Measurements from ENCODE around the gene WFDC1. TPM values are rescaled to one million over a fixed set of nuclear protein-coding genes. Genes with fewer than 3 reads are reported as not detected.

WFDC1 gene
- polyA plus RNA-seq, 1 experiment, result 19.9 TPM

- peaks cover 8% of the 10 kb centered on the region for H3K27me3 ChIP-seq (ENCODE audit: control insufficient read depth, insufficient read depth, low read length)
- no peaks in the 10 kb centered on the region; the same call in 1 of the 2 replicates for H3K9me3 ChIP-seq (ENCODE audit: control insufficient read depth, insufficient read depth, low read length)
- DNase-seq (ENCODE audit: low read depth, low spot score), result peak; percentile 50
- peak overlapping the region; percentile 87 for H3K27ac ChIP-seq (ENCODE audit: low read depth, low read length)
- no peak for TF ChIP-seq CTCF (IDR thresholded peaks at IDR 0.05; ENCODE audit: low read depth, low read length)
- ChIA-PET CTCF (interaction anchor here (0.7 kb wide), 2 partner anchors 26 to 220 kb away, joined by 3 read pairs; no protein-coding TSS in a partner anchor), POLR2A (interaction anchor here (0.7 to 1.2 kb wide), 2 partner anchors 17 to 56 kb away, joined by 4 to 8 read pairs; no protein-coding TSS in a partner anchor)
- H3K4me3 ChIP-seq (ENCODE audit: low read depth, low read length), result no peak overlapping the region
Measured at GRCh38 chr16:84303023-84303422, 8.3 kb downstream of the WFDC1 start.

DNA sequence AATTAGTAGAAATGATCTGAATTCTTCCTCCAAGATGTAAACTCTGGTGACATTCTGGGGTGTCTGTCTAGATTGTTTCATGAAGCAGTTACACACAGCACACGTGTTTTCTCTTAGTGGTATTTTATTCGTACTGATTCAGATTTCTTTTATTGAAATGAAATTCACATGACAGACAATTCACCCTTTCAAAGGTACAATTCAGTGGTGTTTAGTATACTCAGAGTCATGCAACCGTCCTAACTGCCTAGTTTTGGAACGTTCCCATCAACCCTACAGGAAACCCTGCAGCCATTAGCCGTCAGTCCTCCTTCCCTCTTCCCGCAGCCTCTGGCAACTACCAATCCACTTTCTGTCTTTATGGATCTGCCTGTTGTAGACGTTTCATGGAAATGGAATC is 8.8 kb downstream of the WFDC1 start:
- POLR2A ChIA-PET, result interaction anchor here (0.7 to 1.2 kb wide), 2 partner anchors 17 to 55 kb away, joined by 4 to 8 read pairs; no protein-coding TSS in a partner anchor
- Histone ChIP-seq H3K4me3 (ENCODE audit: low read depth, low read length) (no peak overlapping the region), H3K27ac (ENCODE audit: low read depth, low read length) (peak overlapping the region; percentile 53), H3K27me3 (ENCODE audit: control insufficient read depth, insufficient read depth, low read length) (peaks cover 6% of the 10 kb centered on the region), H3K9me3 (ENCODE audit: control insufficient read depth, insufficient read depth, low read length) (no peaks in the 10 kb centered on the region; the same call in 1 of the 2 replicates)
- TF ChIP-seq CTCF (IDR thresholded peaks at IDR 0.05; ENCODE audit: low read depth, low read length), result no peak
- CTCF ChIA-PET, result interaction anchor here (0.7 to 2.5 kb wide), 4 partner anchors 26 to 219 kb away, joined by 3 to 10 read pairs (median 5); partner anchors contain the start of gene TAF1C
- DNase-seq (ENCODE audit: low read depth, low spot score), result no peak

DNA sequence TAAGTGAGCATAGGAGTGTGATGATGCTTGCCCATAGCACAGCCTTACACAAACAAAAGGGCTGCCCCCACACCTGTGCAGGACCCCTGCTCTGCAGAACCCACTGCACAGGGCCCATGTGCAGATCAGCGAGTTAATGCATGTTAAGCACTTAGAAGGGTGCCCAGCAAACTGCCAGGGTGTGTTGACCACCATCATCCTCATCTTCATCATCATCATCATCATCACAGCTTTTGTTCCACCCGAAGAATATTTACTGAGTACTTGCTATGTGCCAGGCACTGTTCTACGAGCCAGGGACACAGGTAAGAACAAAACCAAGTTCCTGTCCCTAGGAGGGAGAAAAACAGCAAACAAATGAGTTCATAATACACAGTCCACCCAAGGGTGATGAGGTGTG is 11.9 kb downstream of the WFDC1 start:
- ChIA-PET CTCF (interaction anchor here (0.6 to 6.1 kb wide), 6 partner anchors 16 to 380 kb away, joined by 3 to 86 read pairs (median 17); partner anchors contain the start of gene TAF1C), POLR2A (no interaction called here)
- DNase-seq (ENCODE audit: low read depth, low spot score), result no peak
- Histone ChIP-seq H3K27ac (ENCODE audit: low read depth, low read length) (no peak overlapping the region), H3K4me3 (ENCODE audit: low read depth, low read length) (no peak overlapping the region), H3K9me3 (ENCODE audit: control insufficient read depth, insufficient read depth, low read length) (no peaks in the 10 kb centered on the region; the same call in 1 of the 2 replicates), H3K27me3 (ENCODE audit: control insufficient read depth, insufficient read depth, low read length) (peaks cover 5% of the 10 kb centered on the region)
- no peak for TF ChIP-seq CTCF (IDR thresholded peaks at IDR 0.05; ENCODE audit: low read depth, low read length)

- H3K27me3 ChIP-seq (ENCODE audit: control insufficient read depth, insufficient read depth, low read length), result peaks cover 5% of the 10 kb centered on the region
- DNase-seq (ENCODE audit: low read depth, low spot score), result no peak
- POLR2A ChIA-PET, result no interaction called here
Measured at GRCh38 chr16:84307209-84307954, 12.7 kb downstream of the WFDC1 start.

More at GRCh38 chr16:84307209-84307954, 12.7 kb downstream of the WFDC1 start:
- H3K27ac ChIP-seq (ENCODE audit: low read depth, low read length), result no peak overlapping the region
- CTCF ChIA-PET, result interaction anchor here (0.5 to 6.1 kb wide), 12 partner anchors 15 to 372 kb away, joined by 3 to 86 read pairs (median 7); partner anchors contain the start of gene TAF1C
- no peak overlapping the region for H3K4me3 ChIP-seq (ENCODE audit: low read depth, low read length)
- no peak for TF ChIP-seq CTCF (IDR thresholded peaks at IDR 0.05; ENCODE audit: low read depth, low read length)
- no peaks in the 10 kb centered on the region; the same call in 1 of the 2 replicates for H3K9me3 ChIP-seq (ENCODE audit: control insufficient read depth, insufficient read depth, low read length)

Data from AG04450 (cell line).